ENCODE results near the gene SLC25A27.
A peak's percentile ranks its signal among the peaks of the same experiment; 100 is the strongest.
"Not testable (repeated sequence)": the region's sequence is repeated elsewhere in the genome, so short reads cannot be mapped to it uniquely, and the experiment has no call there.

Gene SLC25A27, protein sequence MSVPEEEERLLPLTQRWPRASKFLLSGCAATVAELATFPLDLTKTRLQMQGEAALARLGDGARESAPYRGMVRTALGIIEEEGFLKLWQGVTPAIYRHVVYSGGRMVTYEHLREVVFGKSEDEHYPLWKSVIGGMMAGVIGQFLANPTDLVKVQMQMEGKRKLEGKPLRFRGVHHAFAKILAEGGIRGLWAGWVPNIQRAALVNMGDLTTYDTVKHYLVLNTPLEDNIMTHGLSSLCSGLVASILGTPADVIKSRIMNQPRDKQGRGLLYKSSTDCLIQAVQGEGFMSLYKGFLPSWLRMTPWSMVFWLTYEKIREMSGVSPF

DNA sequence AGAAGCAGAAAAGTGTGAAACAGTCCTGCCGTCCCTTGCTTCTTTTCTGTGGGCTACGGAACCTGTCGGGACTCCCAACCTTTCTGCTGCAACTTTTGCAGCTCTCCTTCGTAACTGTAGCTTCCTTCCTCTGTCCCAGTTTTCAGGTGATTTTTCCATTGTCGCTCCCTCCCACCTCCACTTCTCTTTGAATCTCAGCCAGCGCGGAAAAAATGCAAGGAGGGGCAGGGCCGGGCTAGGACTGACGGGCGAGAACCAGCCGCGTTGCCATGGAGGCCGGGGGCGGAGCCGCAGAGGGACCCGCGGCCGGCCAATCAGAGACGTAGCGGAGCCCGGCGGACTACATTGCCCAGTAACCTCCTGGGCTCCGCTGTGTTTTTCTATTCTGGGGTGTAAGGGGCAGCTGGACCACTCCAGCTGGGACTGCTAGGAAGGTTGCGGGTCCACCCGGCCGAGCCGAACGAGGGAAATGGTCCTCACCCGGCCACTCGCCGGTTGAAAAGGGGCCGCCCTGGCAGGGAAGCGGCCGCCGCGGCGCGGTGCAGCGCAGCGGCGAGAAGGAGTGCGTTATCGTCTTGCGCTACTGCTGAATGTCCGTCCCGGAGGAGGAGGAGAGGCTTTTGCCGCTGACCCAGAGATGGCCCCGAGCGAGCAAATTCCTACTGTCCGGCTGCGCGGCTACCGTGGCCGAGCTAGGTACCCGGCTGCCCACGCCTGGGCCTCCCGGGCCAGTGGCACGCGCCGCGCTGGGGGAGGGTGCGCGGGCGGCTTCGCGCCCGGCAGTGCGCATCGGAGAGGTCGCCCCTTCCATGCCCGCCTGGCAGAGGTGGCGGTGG lies at the start of gene SLC25A27, which contains the start of gene CYP39A1:
SLC25A27 (plus strand) TSS at position 373 of the 836 bp plus-strand sequence; CDS start at position 591, 218 bp downstream.
CYP39A1 (minus strand) TSS at position 216 of the 836 bp plus-strand sequence. CDS start 236 bp downstream, outside the sequence.
- DNase-seq (ENCODE audit: low read depth), result peak; percentile 68

DNA sequence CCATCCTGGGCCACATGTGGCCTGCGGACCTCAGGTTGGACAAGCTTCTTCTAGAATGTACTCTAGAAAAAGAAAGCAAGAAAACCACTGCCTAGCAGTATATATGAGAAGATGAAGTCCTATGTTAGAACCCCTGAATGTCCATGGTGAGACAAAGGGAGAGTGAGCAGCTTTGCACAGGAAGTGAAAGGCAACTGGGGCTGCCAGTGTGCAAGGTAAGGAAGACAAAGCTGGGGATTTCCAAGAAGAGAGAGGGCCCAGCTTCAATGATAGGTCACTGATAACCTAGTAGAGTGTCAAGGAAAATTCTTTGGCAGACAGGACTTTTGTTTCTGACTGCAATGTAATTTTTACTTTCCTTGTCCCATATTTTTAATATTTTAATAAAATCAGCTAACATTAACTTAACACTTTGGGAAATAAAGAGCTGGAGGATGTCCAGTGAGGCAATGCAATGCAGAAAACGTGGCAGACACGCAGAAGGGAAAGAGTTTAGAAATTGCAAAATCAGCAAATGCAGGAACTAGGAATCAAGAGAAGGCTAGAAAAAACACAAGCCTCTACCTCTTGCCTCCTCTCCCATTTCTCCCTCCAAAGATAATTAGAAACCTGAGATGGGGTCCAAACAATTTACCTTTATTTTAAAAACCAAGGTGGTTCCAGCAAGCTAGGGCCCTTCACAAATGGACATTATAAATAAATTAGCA lies 47.5 kb upstream of the SLC25A27 start:
- no peak for DNase-seq (ENCODE audit: low read depth)

DNA sequence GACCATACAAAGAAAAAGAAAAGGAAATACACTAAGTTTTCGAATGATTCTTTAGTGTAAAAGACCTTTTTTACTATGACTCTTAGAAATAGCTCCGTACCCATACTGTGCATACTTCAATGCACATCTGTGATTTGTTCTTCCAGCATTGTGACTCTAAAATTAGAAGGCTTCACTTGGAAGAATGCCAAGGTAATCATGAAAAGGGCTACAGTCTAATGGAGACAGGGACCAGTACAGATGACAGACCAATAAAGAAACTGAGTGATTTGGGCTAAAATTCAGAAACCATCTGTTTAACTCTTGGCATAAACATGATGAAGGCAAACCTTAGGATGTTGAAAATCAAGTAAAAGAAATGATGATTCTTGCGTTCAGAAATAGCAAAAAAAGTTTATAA lies 46.4 kb upstream of the SLC25A27 start:
- no peak for DNase-seq (ENCODE audit: low read depth)

DNA sequence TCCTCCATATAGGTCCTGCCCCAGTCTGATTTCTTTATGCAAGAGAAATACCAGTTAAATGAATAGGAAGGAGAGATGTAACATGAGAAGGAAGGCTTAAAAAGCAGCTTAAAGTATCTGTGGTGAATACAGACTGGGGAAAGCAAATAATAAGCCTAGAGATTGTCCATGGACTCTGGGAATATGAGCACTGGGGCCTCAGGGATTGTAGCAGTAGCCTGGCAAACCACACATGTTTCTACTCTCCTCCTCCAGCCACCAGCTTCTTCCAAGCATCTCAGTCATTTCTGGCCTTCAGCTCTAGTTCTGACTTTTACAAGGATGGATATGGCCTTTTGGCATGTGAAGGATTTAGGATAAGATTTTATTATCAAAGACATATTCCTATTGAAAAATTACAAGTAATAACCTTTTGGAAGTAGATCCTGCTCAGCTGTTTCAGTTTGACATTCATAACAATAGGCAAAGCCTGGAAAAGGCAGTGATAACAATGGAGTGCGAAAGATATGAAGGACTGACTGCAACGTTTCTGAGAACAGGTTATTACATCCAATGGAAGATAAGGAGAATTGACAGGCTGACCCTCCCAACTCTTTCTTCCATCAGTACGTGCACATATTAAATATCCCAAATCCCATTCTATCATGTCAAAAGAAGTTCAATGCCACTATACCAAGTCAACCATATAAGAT lies 41.8 kb upstream of the SLC25A27 start:
- DNase-seq (ENCODE audit: low read depth), result no peak

DNA sequence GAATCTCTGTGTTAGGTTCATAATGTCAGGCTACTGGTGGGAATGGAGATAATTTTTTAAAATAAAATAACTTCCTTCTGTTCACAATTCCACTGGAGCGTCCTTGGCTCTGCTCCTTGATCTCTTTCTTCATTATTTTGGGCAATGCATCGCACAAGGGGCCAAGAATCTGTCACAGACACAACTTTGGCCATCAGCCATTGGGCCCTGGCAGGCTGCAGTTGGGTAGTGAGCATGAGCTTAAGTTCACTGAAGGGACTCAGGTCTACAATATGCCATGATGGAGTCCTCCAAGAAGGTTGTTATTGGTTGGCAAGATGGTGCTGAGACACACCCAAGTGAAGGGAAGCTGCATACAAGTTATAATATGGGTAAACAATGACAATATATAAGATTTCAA lies 40.1 kb upstream of the SLC25A27 start:
- DNase-seq (ENCODE audit: low read depth), result no peak

DNA sequence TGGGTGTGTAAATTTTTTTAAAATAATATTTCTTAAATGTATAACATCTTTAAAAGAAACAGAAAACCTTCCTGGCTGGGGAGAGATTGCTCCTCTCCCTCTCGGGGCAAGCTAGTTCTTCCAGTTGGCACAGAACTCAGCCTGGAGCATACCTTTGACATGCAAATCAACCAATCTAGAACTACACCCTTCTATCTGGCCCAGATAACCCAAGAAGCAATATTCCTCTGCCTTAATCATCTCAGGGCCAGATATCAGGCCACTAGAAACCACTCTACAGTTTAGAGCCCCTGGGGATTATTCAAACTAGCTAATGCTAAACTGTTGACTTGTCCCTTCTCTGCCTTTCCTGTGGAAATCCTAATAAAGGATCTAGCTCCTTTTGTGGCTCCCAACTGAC lies 34.0 kb upstream of the SLC25A27 start:
- DNase-seq (ENCODE audit: low read depth), result no peak

DNA sequence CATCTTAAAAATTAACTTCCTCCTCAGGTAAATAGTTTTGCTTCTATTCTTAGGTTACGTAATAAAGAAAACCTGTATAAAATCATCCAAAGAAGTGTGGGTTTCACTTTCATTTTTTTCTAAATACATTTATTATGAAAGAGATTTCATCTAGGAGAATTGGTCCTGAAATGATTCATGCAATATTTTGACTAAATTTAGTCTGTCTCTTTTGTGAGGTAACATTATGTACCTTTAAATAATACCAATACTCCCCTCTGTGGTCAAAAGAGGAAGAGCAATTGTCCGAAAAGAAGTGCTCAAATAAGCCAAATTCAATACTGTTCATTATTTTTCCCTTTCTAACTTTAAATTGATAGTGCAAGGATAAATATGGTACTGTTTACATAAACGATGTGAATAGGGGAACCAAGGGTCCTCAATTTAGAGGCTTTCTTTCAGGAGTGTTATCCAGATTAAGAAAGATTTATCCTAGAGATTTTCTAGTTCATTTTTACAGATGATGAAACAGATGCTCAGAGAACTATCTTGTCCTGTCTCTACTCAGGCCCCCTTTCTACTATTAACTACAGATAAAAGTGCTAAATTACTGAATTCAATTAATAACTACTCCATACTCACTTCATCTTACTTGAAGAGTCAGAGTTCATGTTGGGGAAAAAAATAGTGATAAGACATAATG lies 26.4 kb upstream of the SLC25A27 start:
- DNase-seq (ENCODE audit: low read depth), result no peak

DNA sequence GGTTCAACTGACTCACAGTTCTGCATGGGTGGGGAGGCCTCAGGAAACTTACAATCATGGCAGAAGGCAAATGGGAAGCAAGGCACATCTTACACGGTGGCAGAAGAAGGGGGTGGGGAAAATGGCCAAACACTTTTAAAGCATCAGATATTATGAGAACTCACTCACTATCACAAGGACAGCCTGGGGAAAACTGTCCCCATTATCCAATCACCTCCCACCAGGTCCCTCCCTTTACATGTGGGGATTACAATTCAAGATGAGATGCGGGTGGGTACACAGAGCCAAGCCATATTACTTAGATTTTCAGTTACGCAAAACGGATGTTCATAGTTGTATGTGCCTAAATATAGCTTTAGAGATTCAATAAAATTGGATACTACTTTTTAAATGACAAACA lies 25.8 kb upstream of the SLC25A27 start:
- DNase-seq (ENCODE audit: low read depth), result no peak

DNA sequence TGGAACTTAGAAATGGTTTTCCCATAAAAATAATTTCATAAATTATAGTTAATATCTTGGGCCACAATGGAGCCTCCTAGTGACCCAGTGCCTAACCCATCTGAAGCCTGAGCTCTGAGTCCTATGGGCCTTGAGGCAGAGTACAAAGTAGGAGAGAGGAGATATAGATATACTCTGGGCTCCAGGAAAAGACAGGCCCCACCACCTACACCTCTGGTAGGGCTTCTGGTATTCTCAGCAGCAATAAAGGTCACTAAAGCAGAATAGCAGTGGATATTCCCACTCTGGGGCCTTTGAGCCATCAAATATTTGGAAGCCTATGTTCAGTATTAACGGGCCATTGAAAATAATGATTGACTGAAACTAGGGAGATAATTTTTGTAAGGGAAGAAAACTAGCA lies 24.3 kb upstream of the SLC25A27 start:
- no peak for DNase-seq (ENCODE audit: low read depth)

DNA sequence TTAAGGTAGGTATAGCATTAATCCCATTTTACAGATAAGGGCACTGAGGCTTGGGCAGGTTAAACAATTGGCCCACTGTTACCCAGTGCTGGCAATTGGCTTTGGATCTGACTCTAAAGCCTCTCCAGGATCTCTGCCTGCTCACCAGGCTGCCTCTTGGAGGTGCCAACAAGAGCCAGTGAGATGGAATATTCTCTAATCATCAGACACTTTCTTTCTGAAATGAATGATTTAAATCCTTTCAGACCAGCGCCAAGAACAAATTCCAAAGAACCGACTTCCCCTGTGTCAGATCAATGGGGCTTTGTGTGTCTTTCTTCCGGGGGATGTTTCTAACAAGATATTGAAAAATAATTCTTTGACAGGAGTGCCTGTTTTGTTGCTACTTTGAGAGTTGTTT lies 23.8 kb upstream of the SLC25A27 start:
- DNase-seq (ENCODE audit: low read depth), result no peak

DNA sequence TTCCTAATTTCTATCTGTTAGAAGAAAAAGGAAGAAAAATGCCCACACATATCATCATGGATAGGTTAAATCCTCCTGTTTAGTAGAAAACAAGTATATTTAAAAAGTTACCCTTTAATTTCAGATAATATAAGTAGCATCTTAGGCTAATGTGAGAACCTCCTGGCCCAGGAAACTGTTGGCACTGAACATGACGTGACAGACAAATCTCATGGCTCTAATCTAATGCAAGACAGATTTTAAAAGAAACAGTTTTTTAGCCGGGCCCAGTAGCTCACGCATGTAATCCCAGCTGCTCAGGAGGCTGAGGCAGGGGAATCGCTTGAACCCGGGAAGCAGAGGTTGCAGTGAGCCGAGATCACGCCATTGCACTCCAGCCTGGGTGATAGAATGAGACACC lies 23.1 kb upstream of the SLC25A27 start:
- DNase-seq (ENCODE audit: low read depth), result no peak

DNA sequence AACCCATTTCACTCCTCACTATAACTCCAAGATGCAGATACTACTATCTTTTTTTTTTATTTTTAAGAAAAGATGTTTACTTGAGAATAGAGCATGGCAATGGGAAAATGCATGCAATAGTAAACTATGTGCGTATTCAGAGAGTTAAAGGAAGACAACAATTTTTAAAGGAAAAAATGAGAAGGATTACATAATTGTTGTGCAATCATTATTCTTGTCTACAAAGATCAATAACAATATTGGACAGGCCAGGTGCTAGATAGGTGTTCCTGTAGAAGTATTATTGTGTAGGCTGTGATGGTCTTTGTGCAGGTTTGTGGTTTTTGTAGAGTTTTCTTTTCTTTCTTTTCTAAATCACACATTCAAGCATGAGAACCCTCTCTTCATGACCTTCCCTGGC lies 20.7 kb upstream of the SLC25A27 start:
- DNase-seq (ENCODE audit: low read depth), result no peak

DNA sequence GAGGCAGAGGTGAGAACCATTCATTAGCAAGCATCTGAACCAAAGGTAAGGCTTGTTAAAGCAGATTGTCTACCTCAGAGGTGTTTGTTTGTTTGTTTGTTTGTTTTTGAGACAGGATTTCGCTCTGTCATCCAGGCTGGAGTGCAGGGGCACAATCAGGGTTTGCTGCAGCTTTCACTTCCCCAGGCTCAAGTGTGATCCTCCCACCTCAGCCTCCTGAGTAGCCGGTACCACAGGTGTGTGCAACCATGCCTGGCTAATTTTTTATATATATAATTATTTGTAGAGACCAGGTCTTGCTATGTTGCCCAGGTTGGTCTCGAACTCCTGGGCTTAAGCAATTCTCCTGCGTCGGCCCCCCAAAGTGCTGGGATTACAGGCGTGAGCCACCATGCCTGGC lies 17.3 kb upstream of the SLC25A27 start:
- no peak for DNase-seq (ENCODE audit: low read depth)

DNA sequence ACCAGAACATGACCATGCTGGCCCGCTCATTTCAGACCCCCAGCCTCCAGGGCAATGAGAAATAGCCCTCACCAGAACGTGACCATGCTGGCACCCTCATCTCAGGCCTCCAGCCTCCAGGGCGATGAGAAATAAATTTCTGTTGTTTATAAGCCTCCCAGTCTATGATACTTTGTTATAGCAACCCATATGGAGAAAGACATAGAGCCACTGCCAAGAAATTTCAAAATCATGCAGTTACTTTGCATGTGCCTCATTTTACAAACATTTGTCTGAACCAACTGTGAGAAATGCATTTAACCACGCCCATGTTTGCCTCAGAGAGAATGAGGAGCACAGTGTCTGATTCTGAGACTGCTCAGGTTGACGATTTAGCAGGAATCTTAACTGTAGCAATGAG lies 15.6 kb upstream of the SLC25A27 start:
- no peak for DNase-seq (ENCODE audit: low read depth)

DNA sequence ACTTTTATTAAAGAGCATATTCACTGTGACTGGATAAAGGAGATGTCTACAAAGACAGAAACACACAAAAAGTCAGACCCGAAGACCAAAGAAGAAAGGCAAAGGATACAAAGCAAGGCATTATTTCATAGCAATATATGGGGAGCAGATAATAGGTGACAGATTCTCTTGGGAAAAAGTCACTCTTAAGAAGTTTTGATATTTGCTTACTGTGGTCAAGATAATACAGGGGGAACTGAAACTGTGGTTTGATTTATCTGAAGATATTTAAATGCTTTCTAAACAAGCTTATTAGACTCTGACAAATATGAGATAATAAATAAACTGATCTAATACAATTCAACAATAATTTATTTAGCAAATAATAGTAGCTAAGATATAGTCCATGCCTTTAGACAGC lies 14.8 kb upstream of the SLC25A27 start:
- DNase-seq (ENCODE audit: low read depth), result no peak

DNA sequence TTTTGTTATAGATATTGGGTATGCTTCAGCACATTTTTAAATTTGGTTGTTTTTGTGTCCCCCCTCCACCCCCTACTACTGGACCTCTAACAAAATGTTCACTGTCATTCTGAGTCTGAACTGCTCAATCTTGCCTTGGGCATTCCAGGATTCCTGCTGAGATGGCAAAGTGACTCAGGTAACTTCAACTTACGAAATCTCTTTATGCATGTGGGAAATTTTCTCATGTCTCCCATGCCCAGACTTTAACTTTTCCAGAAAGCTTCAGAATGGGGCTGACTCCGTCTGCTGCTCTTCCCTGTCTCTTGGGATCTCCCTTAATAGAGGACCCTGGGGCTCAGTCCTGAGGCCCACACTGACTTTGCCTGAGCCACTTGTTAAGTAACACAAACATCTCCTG lies 14.1 kb upstream of the SLC25A27 start:
- no peak for DNase-seq (ENCODE audit: low read depth)

DNA sequence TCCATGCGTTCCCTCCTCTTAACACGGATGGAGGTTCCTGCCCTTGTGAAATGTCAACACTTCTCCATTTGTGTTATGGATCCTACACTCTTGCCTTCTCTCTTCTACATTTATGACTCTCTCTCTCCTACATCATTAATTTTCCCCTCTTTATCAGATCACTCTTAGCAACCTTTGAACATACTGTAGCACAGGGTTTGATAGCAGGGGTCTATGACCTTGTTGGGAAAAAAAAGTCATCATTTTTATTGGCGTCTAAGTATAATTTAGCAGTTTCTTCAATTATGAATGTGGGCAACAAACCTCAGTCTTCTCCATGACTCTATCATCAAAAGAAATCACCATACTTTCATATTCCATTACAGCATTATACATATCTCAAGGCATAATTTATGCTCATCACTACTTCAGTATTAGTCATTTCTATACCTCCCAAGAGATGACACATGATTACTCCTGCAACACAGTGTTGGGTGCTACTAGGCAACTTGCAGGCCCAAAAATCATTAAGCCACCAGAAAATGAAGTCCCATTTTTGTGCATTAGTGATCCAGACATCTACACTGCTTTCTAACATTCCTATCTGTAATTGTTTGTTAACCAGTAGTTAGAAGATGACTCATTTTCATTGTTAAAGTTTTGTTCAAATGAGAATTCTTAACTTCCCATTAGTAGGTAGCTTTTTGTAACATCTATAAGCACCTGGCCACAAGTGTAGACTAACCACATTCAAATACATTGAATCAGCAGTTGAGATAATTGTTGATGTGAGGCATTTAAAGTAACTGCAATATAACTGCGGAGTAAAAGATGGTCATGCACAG lies 9.6 kb upstream of the SLC25A27 start:
- DNase-seq (ENCODE audit: low read depth), result no peak

DNA sequence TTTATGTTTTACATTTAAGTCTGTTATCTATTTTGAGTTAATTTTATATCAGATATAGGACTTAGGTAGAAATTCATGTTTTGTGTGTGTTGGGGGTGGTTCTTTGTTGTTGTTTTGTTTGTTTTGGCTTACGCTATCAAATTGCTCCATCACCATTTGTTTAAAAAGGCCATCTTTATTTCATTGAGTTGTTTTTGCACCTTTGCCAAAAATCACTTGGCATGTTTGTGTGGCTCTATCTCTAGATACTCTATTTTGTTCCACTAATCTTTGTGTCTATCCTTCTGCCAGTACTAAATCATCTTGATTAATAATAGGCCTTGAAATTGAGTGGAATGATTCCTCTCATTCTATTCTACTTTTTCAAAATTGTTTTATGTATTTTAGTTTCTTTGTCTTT lies 7.5 kb upstream of the SLC25A27 start:
- DNase-seq (ENCODE audit: low read depth), result no peak

DNA sequence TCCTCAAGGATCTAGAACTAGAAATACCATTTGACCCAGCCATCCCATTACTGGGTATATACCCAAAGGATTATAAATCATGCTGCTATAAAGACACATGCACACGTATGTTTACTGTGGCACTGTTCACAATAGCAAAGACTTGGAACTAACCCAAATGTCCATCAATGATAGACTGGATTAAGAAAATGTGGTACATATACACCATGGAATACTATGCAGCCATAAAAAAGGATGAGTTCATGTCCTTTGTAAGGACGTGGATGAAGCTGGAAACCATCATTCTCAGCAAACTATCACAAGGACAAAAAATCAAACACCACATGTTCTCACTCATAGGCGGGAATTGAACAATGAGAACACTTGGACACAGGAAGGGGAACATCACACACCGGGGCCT lies 4.7 kb upstream of the SLC25A27 start:
- not testable (repeated sequence) for DNase-seq (ENCODE audit: low read depth)

DNA sequence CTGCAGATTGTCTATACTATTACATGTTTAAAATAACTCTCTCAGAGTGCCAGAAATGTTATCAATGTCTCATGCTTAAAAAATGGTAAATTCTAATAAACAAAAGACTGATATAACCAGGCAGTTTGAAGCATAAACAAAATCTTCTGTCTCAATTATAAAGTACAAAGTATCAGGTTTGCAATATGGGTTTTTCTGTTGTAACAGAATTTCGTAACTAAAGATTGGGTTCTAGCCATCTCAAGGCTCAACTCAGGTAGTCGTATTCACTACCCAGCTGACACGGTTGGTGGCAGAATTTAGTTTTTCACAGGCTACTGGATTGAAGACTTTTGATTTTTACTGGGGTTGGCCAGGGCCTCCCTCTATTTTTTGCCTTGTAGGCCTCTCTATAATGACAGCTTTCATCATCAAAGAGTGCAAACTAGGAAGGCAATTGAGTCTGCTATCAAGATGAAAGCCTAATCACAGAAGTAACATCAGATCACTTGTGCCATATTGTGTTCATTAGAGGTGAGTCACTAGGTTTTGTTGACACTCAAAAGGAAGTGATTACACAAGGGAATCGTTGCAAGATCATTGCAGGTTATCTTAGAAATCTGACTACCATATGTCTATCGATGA lies 3.8 kb upstream of the SLC25A27 start:
- no peak for DNase-seq (ENCODE audit: low read depth)
